Activated naive CD8-positive, alpha-beta T cell treated with anti-CD3 and anti-CD28 coated beads for 36 hours (primary cell): ENCODE results near the gene SLC27A6. TPM values are rescaled to one million over a fixed set of nuclear protein-coding genes. Genes with fewer than 3 reads are reported as not detected.

Experiments used
- DNase-seq: peaks from one replicate; pipeline ENCODE4 v3.0.0; 2021
- H3K27ac Mint-ChIP-seq: one replicate; pipeline ENCODE4 v1.8.0; 2022; ENCODE audit warnings: mild to moderate bottlenecking, moderate library complexity, mixed read lengths
- H3K27me3 Mint-ChIP-seq: one replicate; pipeline ENCODE4 v1.8.0; 2022; ENCODE audit warnings: mild to moderate bottlenecking, mixed read lengths
- H3K36me3 Mint-ChIP-seq: one replicate; pipeline ENCODE4 v1.8.0; 2021; ENCODE audit warnings: mild to moderate bottlenecking, mixed read lengths
- H3K4me1 Mint-ChIP-seq: one replicate; pipeline ENCODE4 v1.8.0; 2021; ENCODE audit warnings: mixed read lengths
- H3K4me3 Mint-ChIP-seq: one replicate; pipeline ENCODE4 v1.8.0; 2022; ENCODE audit warnings: mild to moderate bottlenecking, moderate library complexity, mixed read lengths
- H3K9me3 Mint-ChIP-seq: one replicate; pipeline ENCODE4 v1.8.0; 2022; ENCODE audit warnings: mixed read lengths
- total RNA-seq, 2 experiments: library from RNA; stranded (reverse); gene quantifications; one replicate each; pipeline ENCODE4 v1.2.3, GENCODE V29; 2021

Gene SLC27A6
- total RNA-seq, 2 experiments from 2014 or later, result not detected

DNA sequence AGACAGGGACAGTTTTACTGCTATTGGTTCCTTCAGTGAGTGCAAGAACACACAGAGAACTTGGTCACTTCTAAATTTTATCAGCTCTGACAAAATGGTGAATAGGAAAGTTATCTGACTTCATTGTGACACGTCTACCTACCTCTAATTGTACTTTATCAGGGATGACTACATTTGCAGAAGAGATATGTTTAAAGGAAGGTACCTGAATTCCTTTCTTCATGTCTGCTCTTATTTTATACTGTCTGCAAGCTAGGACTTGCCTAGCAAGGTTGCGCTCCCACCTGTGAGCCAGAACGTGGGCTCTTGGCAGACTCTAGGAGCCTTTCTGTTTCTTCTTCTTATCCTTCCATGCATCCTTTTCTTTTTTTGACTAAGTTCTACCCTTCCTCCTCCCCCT, 1.6 kb downstream of the SLC27A6 start:
- DNase-seq, result no peak
- Mint-ChIP-seq H3K4me1 (no peaks in the 10 kb centered on the region), H3K9me3 (peaks cover 6% of the 10 kb centered on the region), H3K27ac (no peak overlapping the region), H3K4me3 (no peak overlapping the region), H3K36me3 (no peaks in the 10 kb centered on the region), H3K27me3 (peaks cover 36% of the 10 kb centered on the region)

DNA sequence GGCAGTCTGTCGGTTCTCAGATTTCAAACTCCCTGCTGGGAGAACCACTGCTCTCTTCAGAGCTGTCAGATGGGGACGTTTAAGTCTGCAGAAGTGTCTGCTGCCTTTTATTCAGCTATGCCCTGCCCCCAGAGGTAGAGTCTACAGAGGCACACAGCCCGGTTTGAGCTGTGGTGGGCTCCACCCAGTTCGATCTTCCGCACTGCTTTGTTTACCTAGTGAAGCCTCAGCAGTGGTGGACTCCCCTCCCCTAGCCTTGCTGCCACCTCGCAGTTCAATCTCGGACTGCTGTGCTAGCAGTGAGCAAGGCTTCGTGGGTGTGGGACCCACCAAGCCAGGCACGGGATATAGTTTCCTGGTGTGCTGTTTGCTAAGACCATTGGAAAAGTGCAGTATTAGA, 8.0 kb downstream of the SLC27A6 start:
- Mint-ChIP-seq H3K9me3 (peaks cover 11% of the 10 kb centered on the region), H3K4me3 (no peak overlapping the region), H3K27me3 (peaks cover 20% of the 10 kb centered on the region), H3K4me1 (no peaks in the 10 kb centered on the region), H3K36me3 (no peaks in the 10 kb centered on the region), H3K27ac (no peak overlapping the region)
- no peak for DNase-seq

- no peak overlapping the region for H3K4me3 Mint-ChIP-seq
Measured at GRCh38 chr5:128974567-128974966, 9.3 kb downstream of the SLC27A6 start.

GRCh38 chr5:128979761-128980160, 14.5 kb downstream of the SLC27A6 start:
- Mint-ChIP-seq H3K9me3 (no peaks in the 10 kb centered on the region), H3K27me3 (peaks cover 6% of the 10 kb centered on the region), H3K4me3 (no peak overlapping the region), H3K27ac (no peak overlapping the region), H3K36me3 (no peaks in the 10 kb centered on the region), H3K4me1 (no peaks in the 10 kb centered on the region)
- no peak for DNase-seq

More at GRCh38 chr5:128974567-128974966, 9.3 kb downstream of the SLC27A6 start:
- Mint-ChIP-seq H3K9me3 (peaks cover 11% of the 10 kb centered on the region), H3K27ac (no peak overlapping the region), H3K4me1 (no peaks in the 10 kb centered on the region), H3K27me3 (peaks cover 17% of the 10 kb centered on the region), H3K36me3 (no peaks in the 10 kb centered on the region)
- DNase-seq, result no peak

DNA sequence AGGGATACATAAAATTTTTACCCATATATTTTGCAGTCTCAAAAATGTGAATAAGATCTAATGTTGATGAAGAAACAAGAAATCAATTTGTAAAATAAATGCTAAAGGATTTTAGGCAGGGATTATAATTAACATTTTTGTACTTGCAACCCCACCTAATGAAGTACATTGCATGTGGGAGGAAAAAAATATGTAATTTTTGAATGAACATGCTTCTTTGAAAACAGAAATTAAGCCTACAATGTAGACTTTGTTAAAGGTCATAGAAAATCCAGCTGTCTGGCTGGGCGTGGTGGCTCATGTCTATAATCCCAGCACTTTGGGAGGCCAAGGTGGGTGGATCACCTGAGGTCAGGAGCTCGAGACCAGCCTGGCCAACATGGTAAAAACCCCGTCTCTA, 15.6 kb downstream of the SLC27A6 start:
- H3K36me3 Mint-ChIP-seq, result no peaks in the 10 kb centered on the region
- DNase-seq, result no peak
- H3K27me3 Mint-ChIP-seq, result peaks cover 1% of the 10 kb centered on the region
- no peak overlapping the region for H3K4me3 Mint-ChIP-seq
- no peaks in the 10 kb centered on the region for H3K9me3 Mint-ChIP-seq
- no peaks in the 10 kb centered on the region for H3K4me1 Mint-ChIP-seq
- H3K27ac Mint-ChIP-seq, result no peak overlapping the region

DNA sequence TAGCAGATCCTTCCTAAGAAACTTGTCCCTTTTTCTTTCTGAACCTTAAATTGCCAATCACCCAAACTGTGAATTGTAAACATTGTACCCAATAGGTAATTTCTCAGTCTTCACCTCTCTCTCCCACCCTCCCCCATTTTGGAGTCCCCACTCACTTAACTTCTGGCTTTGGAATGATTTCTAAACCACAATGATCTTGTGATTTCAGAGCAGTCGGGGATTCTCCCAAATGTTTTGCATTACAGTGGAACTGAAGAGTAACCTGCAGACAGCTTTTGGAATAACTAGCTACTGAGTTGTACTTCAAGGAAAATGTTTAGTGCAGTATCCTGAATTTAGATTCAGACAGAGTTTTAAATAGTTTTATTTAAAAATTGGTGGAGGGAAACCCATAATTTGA, 19.2 kb downstream of the SLC27A6 start:
- no peak for DNase-seq
- Mint-ChIP-seq H3K4me1 (no peaks in the 10 kb centered on the region), H3K9me3 (no peaks in the 10 kb centered on the region), H3K36me3 (no peaks in the 10 kb centered on the region), H3K4me3 (no peak overlapping the region), H3K27me3 (no peaks in the 10 kb centered on the region), H3K27ac (no peak overlapping the region)

GRCh38 chr5:128988476-128988875, 23.2 kb downstream of the SLC27A6 start:
- Mint-ChIP-seq H3K4me1 (no peaks in the 10 kb centered on the region), H3K27ac (no peak overlapping the region), H3K27me3 (peaks cover 4% of the 10 kb centered on the region), H3K36me3 (no peaks in the 10 kb centered on the region), H3K4me3 (no peak overlapping the region), H3K9me3 (no peaks in the 10 kb centered on the region)
- no peak for DNase-seq

DNA sequence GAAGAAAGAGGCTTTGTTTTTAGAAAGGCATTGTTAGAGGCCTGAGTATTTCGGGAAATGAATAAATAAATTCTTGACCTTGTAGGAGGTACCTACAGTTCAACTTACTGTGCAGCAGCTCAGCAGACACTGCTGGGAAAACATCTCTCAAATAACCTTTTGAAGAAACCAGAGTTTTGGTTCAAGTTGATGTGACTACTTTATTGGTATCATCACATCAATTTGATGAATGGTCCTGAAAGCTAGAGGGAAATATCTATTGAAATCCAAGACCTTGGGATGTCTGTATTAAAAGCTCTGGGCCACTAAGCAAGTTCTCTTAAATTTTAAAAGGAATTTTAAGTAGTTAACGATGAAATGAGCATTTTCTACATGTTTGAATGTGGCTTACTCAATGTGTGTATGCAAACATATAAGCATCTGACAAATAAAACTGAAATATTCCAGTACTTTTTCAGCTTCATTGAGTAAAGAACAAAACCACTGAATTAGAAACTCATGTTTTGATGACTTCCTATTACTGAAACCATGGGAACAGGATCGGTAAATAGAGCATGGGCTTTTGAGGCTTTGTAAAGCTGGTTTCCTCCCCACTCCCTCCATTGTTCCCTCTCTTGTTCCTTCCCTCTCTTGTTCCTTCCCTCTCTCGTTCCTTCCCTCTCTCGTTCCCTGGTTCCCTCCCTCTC, 36.7 kb downstream of the SLC27A6 start:
- H3K4me3 Mint-ChIP-seq, result no peak overlapping the region
- H3K27me3 Mint-ChIP-seq, result no peaks in the 10 kb centered on the region
- H3K36me3 Mint-ChIP-seq, result no peaks in the 10 kb centered on the region
- no peaks in the 10 kb centered on the region for H3K9me3 Mint-ChIP-seq
- no peaks in the 10 kb centered on the region for H3K4me1 Mint-ChIP-seq
- DNase-seq, result no peak
- H3K27ac Mint-ChIP-seq, result no peak overlapping the region

GRCh38 chr5:129002527-129002842, 37.2 kb downstream of the SLC27A6 start:
- Mint-ChIP-seq H3K9me3 (no peaks in the 10 kb centered on the region), H3K36me3 (no peaks in the 10 kb centered on the region), H3K27ac (no peak overlapping the region), H3K4me1 (no peaks in the 10 kb centered on the region), H3K27me3 (no peaks in the 10 kb centered on the region), H3K4me3 (no peak overlapping the region)
- DNase-seq, result no peak

- H3K4me3 Mint-ChIP-seq, result no peak overlapping the region
- H3K27me3 Mint-ChIP-seq, result no peaks in the 10 kb centered on the region
- H3K4me1 Mint-ChIP-seq, result no peaks in the 10 kb centered on the region
- no peak for DNase-seq
- no peaks in the 10 kb centered on the region for H3K36me3 Mint-ChIP-seq
- H3K9me3 Mint-ChIP-seq, result no peaks in the 10 kb centered on the region
- H3K27ac Mint-ChIP-seq, result no peak overlapping the region
Measured at GRCh38 chr5:129003232-129003631, 37.9 kb downstream of the SLC27A6 start.

GRCh38 chr5:129014185-129014584, 48.9 kb downstream of the SLC27A6 start:
- Mint-ChIP-seq H3K4me3 (no peak overlapping the region), H3K36me3 (no peaks in the 10 kb centered on the region), H3K9me3 (peaks cover 2% of the 10 kb centered on the region), H3K27me3 (peaks cover 18% of the 10 kb centered on the region), H3K4me1 (no peaks in the 10 kb centered on the region), H3K27ac (no peak overlapping the region)
- no peak for DNase-seq

- H3K27ac Mint-ChIP-seq, result no peak overlapping the region
- no peak for DNase-seq
- no peaks in the 10 kb centered on the region for H3K36me3 Mint-ChIP-seq
- no peaks in the 10 kb centered on the region for H3K9me3 Mint-ChIP-seq
- no peaks in the 10 kb centered on the region for H3K4me1 Mint-ChIP-seq
- peaks cover 15% of the 10 kb centered on the region for H3K27me3 Mint-ChIP-seq
- no peak overlapping the region for H3K4me3 Mint-ChIP-seq
Measured at GRCh38 chr5:129018837-129019236, 53.5 kb downstream of the SLC27A6 start.

DNA sequence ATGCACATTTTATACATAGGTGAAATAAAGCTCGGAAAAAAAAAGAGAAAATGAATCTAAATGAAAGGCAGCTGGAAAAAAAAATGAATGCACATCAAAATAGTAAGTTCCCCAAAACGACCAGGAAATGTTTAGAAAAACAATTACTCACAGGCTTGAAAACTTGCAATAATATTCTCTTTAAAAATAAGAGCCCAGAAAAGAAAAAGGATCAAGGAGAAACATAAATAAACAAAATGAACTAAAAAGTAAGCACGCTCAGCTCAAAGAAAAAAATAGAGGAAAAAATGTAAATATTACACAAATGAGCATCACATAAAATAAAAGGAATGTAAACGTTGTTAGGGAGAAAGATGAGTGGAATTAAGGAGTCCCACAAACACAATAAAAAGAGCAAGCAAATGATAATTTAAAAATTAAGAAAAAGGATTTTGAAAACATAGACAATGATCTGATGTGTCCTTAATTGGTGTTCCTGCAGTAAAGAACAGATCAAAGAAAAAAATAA, 54.2 kb downstream of the SLC27A6 start:
- no peaks in the 10 kb centered on the region for H3K4me1 Mint-ChIP-seq
- no peaks in the 10 kb centered on the region for H3K36me3 Mint-ChIP-seq
- peaks cover 15% of the 10 kb centered on the region for H3K27me3 Mint-ChIP-seq
- no peak for DNase-seq
- H3K4me3 Mint-ChIP-seq, result no peak overlapping the region
- H3K9me3 Mint-ChIP-seq, result no peaks in the 10 kb centered on the region
- H3K27ac Mint-ChIP-seq, result no peak overlapping the region

DNA sequence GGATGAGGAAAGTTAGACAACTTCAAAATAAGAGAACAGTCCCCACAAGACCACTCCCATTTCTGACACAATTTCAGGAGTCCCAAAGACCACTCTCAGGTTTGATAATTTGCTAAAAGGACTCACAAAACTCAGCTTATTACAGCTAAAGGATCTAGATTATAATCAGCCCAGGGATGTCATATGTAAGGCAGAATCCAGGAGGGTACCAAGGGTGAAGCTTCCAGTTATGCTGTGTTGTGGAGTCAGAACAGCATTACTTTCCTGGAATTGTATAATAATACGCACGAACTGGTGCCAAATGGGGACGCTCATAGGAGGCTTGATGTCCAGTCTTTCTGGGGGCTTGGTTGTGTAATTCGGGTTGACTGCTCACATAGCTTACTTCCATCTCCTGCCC, 55.4 kb downstream of the SLC27A6 start:
- Mint-ChIP-seq H3K27me3 (peaks cover 8% of the 10 kb centered on the region), H3K9me3 (no peaks in the 10 kb centered on the region), H3K4me3 (no peak overlapping the region), H3K36me3 (no peaks in the 10 kb centered on the region), H3K27ac (no peak overlapping the region), H3K4me1 (no peaks in the 10 kb centered on the region)
- DNase-seq, result no peak

DNA sequence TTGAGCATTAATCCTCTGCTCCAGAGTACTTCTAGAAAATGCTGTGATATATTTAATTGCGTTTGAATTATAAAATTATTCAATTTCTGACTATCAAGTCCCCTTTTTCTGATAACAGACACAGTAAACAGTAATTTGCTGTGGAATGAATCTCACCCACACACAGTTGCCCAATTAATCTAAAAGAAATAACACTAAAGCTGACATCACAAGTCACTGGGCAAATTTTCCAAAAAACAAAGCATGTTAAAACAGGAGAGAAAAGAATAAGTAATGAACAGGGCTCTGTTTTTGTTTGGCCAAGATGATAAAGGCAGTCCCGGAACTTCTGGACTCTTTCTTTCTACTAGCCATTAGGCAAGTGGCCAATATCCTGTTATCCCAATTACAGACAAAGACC, 56.5 kb downstream of the SLC27A6 start:
- Mint-ChIP-seq H3K4me1 (no peaks in the 10 kb centered on the region), H3K36me3 (no peaks in the 10 kb centered on the region), H3K9me3 (no peaks in the 10 kb centered on the region), H3K27me3 (peaks cover 4% of the 10 kb centered on the region), H3K27ac (no peak overlapping the region), H3K4me3 (no peak overlapping the region)
- no peak for DNase-seq

- Mint-ChIP-seq H3K27me3 (peaks cover 4% of the 10 kb centered on the region), H3K36me3 (no peaks in the 10 kb centered on the region), H3K27ac (no peak overlapping the region)
Measured at GRCh38 chr5:129022599-129022998, 57.3 kb downstream of the SLC27A6 start.

More at GRCh38 chr5:129022599-129022998, 57.3 kb downstream of the SLC27A6 start:
- H3K9me3 Mint-ChIP-seq, result no peaks in the 10 kb centered on the region
- DNase-seq, result no peak
- no peak overlapping the region for H3K4me3 Mint-ChIP-seq
- H3K4me1 Mint-ChIP-seq, result no peaks in the 10 kb centered on the region
